Karpas-422 (cell line): ENCODE results near the gene ZNF334. TPM values are rescaled to one million over a fixed set of nuclear protein-coding genes. Genes with fewer than 3 reads are reported as not detected.

Source experiments
- DNase-seq: peaks from one replicate; pipeline ENCODE4 v3.0.0-alpha.2; 2015
- H2AFZ ChIP-seq: fragments of 200-600 bp; sonication (generic); 2 replicates; pipeline ENCODE4 v1.6.1; 2014; ENCODE audit warnings: antibody characterized with exemption, low read length, mixed read lengths
- H3K27ac ChIP-seq: fragments of 200-600 bp; sonication (generic); 2 replicates; pipeline ENCODE4 v1.5.1; 2014; ENCODE audit warnings: mild to moderate bottlenecking, low read length, moderate library complexity
- H3K27me3 ChIP-seq: fragments of 200-600 bp; sonication (generic); 2 replicates; pipeline ENCODE4 v1.6.1; 2014; ENCODE audit warnings: low read length, mixed read lengths
- H3K36me3 ChIP-seq: fragments of 200-600 bp; sonication (generic); 2 replicates; pipeline ENCODE4 v1.6.1; 2014; ENCODE audit warnings: low read length, mixed read lengths; ENCODE audit not compliant: insufficient read depth
- H3K4me1 ChIP-seq: fragments of 200-600 bp; sonication (generic); 2 replicates; pipeline ENCODE4 v1.6.1; 2014; ENCODE audit warnings: mild to moderate bottlenecking, low read length, mixed read lengths
- H3K4me2 ChIP-seq: fragments of 200-600 bp; sonication (generic); 2 replicates; pipeline ENCODE4 v1.6.1; 2014; ENCODE audit warnings: low read length, low read depth, mild to moderate bottlenecking; ENCODE audit not compliant: poor library complexity, severe bottlenecking
- H3K4me3 ChIP-seq: fragments of 200-600 bp; sonication (generic); 2 replicates; pipeline ENCODE4 v1.5.1; 2014; ENCODE audit warnings: mild to moderate bottlenecking, antibody characterized with exemption, low read length, mixed read lengths
- H3K79me2 ChIP-seq: fragments of 200-600 bp; sonication (generic); 2 replicates; pipeline ENCODE4 v1.6.1; 2014; ENCODE audit warnings: mild to moderate bottlenecking, low read length, mixed read lengths
- H3K9ac ChIP-seq: fragments of 200-600 bp; sonication (generic); 2 replicates; pipeline ENCODE4 v1.6.0; 2014; ENCODE audit warnings: low read length
- H3K9me2 ChIP-seq: fragments of 200-600 bp; sonication (generic), shearing (Covaris generic); replicated peaks from 2 replicates; pipeline ENCODE4 v1.6.0; 2014; ENCODE audit warnings: mild to moderate bottlenecking, low read length, moderate library complexity; ENCODE audit not compliant: insufficient read depth
- H3K9me3 ChIP-seq: fragments of 300-700, 200-600 bp; sonication (generic); 2 replicates; pipeline ENCODE4 v1.6.1; 2014; ENCODE audit warnings: low read length, mixed read lengths
- H4K20me1 ChIP-seq: fragments of 200-600 bp; sonication (generic); 2 replicates; pipeline ENCODE4 v1.6.1; 2014; ENCODE audit warnings: mild to moderate bottlenecking, antibody characterized with exemption, low read length, low read depth; ENCODE audit not compliant: insufficient read depth
- total RNA-seq: library from RNA; depleted of rRNA; stranded (reverse); fragments of >200 nt; shearing (Covaris generic); gene quantifications from 2 replicates; pipeline ENCODE4 v1.2.3, GENCODE V29; 2014; ENCODE audit warnings: low replicate concordance

ZNF334 gene
- total RNA-seq, 1 experiment from 2014 or later = not detected

- Histone ChIP-seq H3K27me3 (no peaks in the 10 kb centered on the region; the same call in 1 of the 2 replicates), H3K27ac (no peak overlapping the region), H3K4me1 (no peaks in the 10 kb centered on the region; the same call in 1 of the 2 replicates), H3K36me3 (no peaks in the 10 kb centered on the region), H3K4me2 (no peak overlapping the region), H2AFZ (no peak overlapping the region), H3K4me3 (no peak overlapping the region), H3K9me3 (no peaks in the 10 kb centered on the region), H4K20me1 (no peaks in the 10 kb centered on the region), H3K9me2 (no peaks in the 10 kb centered on the region), H3K79me2 (no peaks in the 10 kb centered on the region), H3K9ac (no peak overlapping the region)
- DNase-seq = no peak
Measured at GRCh38 chr20:46555370-46555956, 42.1 kb upstream of the ZNF334 start.

- Histone ChIP-seq H3K4me2 (no peak overlapping the region), H3K36me3 (no peaks in the 10 kb centered on the region)
- no peak for DNase-seq
Measured at GRCh38 chr20:46554828-46555227, 41.5 kb upstream of the ZNF334 start.

DNA sequence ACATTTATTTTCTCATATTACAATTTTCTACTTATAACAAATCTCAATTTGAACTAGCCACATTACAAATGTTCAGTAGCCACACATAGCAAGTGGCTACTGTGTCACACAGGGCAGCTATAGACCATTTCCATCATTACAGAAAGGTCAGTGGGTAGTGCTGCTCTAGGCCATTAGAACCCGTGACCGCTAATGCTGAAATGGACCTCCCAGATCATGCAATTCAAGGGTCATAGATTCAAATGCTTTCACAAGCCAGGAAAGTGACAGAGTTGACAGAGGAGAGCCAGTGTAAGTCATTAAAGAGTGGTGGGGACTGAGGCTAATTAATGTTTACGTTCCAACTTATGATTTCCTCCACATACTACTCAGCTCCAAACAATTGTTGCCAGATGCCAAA is 40.6 kb upstream of the ZNF334 start:
- Histone ChIP-seq H3K4me3 (no peak overlapping the region), H3K4me2 (no peak overlapping the region), H4K20me1 (no peaks in the 10 kb centered on the region), H3K9me2 (no peaks in the 10 kb centered on the region), H3K79me2 (no peaks in the 10 kb centered on the region), H3K27ac (no peak overlapping the region), H3K36me3 (no peaks in the 10 kb centered on the region), H3K9ac (no peak overlapping the region), H2AFZ (no peak overlapping the region), H3K4me1 (no peaks in the 10 kb centered on the region; the same call in 1 of the 2 replicates), H3K9me3 (no peaks in the 10 kb centered on the region), H3K27me3 (no peaks in the 10 kb centered on the region)
- DNase-seq = no peak

More at GRCh38 chr20:46554828-46555227, 41.5 kb upstream of the ZNF334 start:
- Histone ChIP-seq H4K20me1 (no peaks in the 10 kb centered on the region), H3K9ac (no peak overlapping the region), H2AFZ (no peak overlapping the region), H3K79me2 (no peaks in the 10 kb centered on the region), H3K9me2 (no peaks in the 10 kb centered on the region), H3K27me3 (no peaks in the 10 kb centered on the region; the same call in 1 of the 2 replicates), H3K27ac (no peak overlapping the region), H3K9me3 (no peaks in the 10 kb centered on the region), H3K4me3 (no peak overlapping the region), H3K4me1 (no peaks in the 10 kb centered on the region; the same call in 1 of the 2 replicates)

DNA sequence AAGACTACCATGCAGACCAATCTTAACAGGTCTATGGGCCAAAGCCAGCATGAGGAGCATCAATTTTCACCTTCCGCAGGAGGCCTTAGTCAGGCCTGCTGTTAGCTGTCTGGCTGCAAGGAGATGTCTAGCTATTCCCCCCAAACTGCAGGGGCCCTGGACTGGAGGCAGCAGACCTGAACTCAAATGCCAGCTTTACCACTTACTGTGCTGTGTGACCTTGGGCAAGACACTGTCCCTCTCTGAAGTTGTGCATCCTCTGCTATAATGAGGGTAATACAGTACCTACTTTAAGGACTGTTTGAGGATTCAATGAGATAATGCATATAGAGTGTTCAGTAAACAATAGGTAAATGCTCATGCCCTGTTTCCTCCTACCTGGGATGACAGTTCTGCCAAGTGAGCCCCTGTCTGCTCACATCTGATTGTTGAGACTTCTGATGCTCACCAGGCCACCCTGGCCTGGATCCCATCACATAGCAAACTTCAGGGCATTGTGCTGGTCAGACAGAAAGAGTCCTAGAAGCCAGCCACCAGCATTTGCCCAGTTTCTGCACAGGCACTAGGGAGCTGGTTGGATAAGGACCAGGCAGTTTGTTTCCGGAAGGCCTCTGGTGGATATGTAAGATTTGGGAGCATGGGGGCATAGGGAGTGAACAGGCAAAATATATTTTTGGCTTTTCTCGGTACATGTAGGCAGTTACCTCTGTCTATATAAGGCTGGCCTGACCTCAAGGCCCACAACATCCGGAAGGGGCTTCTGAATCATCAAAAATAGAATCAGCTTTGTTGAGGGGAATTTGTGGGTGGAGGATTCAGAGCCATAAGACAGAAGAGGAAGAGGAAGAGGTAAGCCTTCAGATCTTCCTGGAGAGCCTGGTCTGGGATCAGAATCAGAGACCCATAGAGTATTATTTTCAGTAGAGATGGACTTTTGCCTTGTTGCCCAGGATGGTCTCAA is 39.4 kb upstream of the ZNF334 start:
- no peak overlapping the region for H3K27ac ChIP-seq
- H3K4me3 ChIP-seq = no peak overlapping the region
- no peak overlapping the region for H2AFZ ChIP-seq
- H3K9ac ChIP-seq = no peak overlapping the region
- H3K27me3 ChIP-seq = no peaks in the 10 kb centered on the region
- H3K36me3 ChIP-seq = no peaks in the 10 kb centered on the region
- DNase-seq = no peak
- no peak overlapping the region for H3K4me2 ChIP-seq
- H3K79me2 ChIP-seq = no peaks in the 10 kb centered on the region
- H3K9me2 ChIP-seq = no peaks in the 10 kb centered on the region
- no peaks in the 10 kb centered on the region; the same call in 1 of the 2 replicates for H3K4me1 ChIP-seq
- H3K9me3 ChIP-seq = no peaks in the 10 kb centered on the region
- no peaks in the 10 kb centered on the region for H4K20me1 ChIP-seq

GRCh38 chr20:46551522-46552381 is 38.4 kb upstream of the ZNF334 start:
- Histone ChIP-seq H3K27ac (no peak overlapping the region), H3K4me1 (no peaks in the 10 kb centered on the region; the same call in 1 of the 2 replicates), H2AFZ (no peak overlapping the region), H3K9ac (no peak overlapping the region), H4K20me1 (no peaks in the 10 kb centered on the region), H3K9me3 (no peaks in the 10 kb centered on the region), H3K79me2 (no peaks in the 10 kb centered on the region), H3K4me2 (no peak overlapping the region), H3K36me3 (no peaks in the 10 kb centered on the region), H3K4me3 (no peak overlapping the region), H3K27me3 (no peaks in the 10 kb centered on the region), H3K9me2 (no peaks in the 10 kb centered on the region)
- no peak for DNase-seq

DNA sequence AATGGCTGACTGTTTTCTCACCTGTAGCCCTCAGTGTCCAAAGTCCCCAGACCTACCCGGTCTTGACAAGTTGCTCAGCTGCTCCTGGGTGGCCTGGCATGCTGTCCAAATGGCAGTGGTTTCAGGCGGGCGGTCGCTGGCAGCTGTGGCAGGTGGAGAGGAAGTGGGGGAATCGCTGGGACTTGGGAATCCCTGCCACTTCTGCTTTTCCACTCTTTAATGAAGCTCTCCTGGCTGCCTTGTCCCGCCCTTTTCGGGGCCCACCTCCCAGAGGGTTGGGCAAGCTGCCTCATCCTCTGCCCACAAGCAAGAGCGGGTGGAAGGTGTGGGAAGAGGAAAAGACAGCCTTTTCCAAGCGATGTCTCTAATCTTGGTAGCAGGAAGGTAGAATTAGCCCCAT is 37.1 kb upstream of the ZNF334 start, which contains the start of gene OCSTAMP:
Gene OCSTAMP (minus strand): TSS at position 194 of the 400 bp plus-strand sequence. CDS start 94 bp downstream, at position 100.
- no peaks in the 10 kb centered on the region for H3K9me2 ChIP-seq
- no peaks in the 10 kb centered on the region for H3K36me3 ChIP-seq
- H3K4me3 ChIP-seq = no peak within 1 kb of the TSS
- no peaks in the 10 kb centered on the region for H3K79me2 ChIP-seq
- no peak within 1 kb of the TSS for H3K9ac ChIP-seq
- no peaks in the 10 kb centered on the region for H3K9me3 ChIP-seq
- no peaks in the 10 kb centered on the region; the same call in 1 of the 2 replicates for H3K4me1 ChIP-seq
- H3K27ac ChIP-seq = no peak within 1 kb of the TSS
- no peak within 1 kb of the TSS for H3K4me2 ChIP-seq
- DNase-seq = no peak
- H3K27me3 ChIP-seq = no peaks in the 10 kb centered on the region
- H4K20me1 ChIP-seq = no peaks in the 10 kb centered on the region
- no peak within 1 kb of the TSS for H2AFZ ChIP-seq

- Histone ChIP-seq H3K27me3 (no peaks in the 10 kb centered on the region), H3K4me2 (no peak overlapping the region), H3K36me3 (no peaks in the 10 kb centered on the region), H4K20me1 (no peaks in the 10 kb centered on the region), H3K9me3 (no peaks in the 10 kb centered on the region), H3K9me2 (no peaks in the 10 kb centered on the region), H3K79me2 (no peaks in the 10 kb centered on the region), H2AFZ (no peak overlapping the region), H3K9ac (no peak overlapping the region), H3K27ac (no peak overlapping the region), H3K4me1 (no peaks in the 10 kb centered on the region), H3K4me3 (no peak overlapping the region)
- no peak for DNase-seq
Measured at GRCh38 chr20:46549188-46549972, 36.0 kb upstream of the ZNF334 start.
